Activated CD8-positive, alpha-beta T cell treated with anti-CD3 and anti-CD28 coated beads, Interleukin-2, amount 10 ng/mL, durations not matched to agents 7 days and 5 days (primary cell): ENCODE measurements around the gene DBR1. TPM values are rescaled to one million over a fixed set of nuclear protein-coding genes. Genes with fewer than 3 reads are reported as not detected.

ENCODE experiments used
- ATAC-seq: fragments of 150-1000 bp; cut with Tn5 transposase; one replicate; pipeline ENCODE4 v1.10.0; 2021; ENCODE audit warnings: moderate library complexity
- CTCF ChIA-PET: fragments of 350-600 bp; sonication (Branson Sonifier 250); formaldehyde crosslinking; loops from one replicate; lab custom pipeline; 2021; ENCODE audit warnings: antibody characterized with exemption; lab: Charles Lee
- POLR2A ChIA-PET: fragments of 350-600 bp; sonication (Branson Sonifier 250); formaldehyde crosslinking; loops from one replicate; lab custom pipeline; 2021; ENCODE audit warnings: antibody characterized with exemption; lab: Charles Lee
- DNase-seq: peaks from one replicate; pipeline ENCODE4 v3.0.0-alpha.2; 2020
- H3K27ac Mint-ChIP-seq: one replicate; pipeline ENCODE4 v1.8.0; 2021; ENCODE audit warnings: mild to moderate bottlenecking, mixed read lengths
- H3K27me3 Mint-ChIP-seq: one replicate; pipeline ENCODE4 v1.8.0; 2021; ENCODE audit warnings: low read depth, mixed read lengths
- H3K36me3 Mint-ChIP-seq: one replicate; pipeline ENCODE4 v1.8.0; 2021; ENCODE audit warnings: low read depth, mixed read lengths
- H3K4me1 Mint-ChIP-seq: one replicate; pipeline ENCODE4 v1.8.0; 2021; ENCODE audit warnings: low read depth, mixed read lengths
- H3K4me3 Mint-ChIP-seq: one replicate; pipeline ENCODE4 v1.8.0; 2021; ENCODE audit warnings: mild to moderate bottlenecking, mixed read lengths
- H3K9me3 Mint-ChIP-seq: one replicate; pipeline ENCODE4 v1.8.0; 2022; ENCODE audit warnings: mixed read lengths; ENCODE audit not compliant: insufficient read depth
- total RNA-seq, 2 experiments: library from RNA; stranded (reverse); gene quantifications; one replicate each; pipeline ENCODE4 v1.2.3, GENCODE V29; 2021

The DBR1 gene, protein sequence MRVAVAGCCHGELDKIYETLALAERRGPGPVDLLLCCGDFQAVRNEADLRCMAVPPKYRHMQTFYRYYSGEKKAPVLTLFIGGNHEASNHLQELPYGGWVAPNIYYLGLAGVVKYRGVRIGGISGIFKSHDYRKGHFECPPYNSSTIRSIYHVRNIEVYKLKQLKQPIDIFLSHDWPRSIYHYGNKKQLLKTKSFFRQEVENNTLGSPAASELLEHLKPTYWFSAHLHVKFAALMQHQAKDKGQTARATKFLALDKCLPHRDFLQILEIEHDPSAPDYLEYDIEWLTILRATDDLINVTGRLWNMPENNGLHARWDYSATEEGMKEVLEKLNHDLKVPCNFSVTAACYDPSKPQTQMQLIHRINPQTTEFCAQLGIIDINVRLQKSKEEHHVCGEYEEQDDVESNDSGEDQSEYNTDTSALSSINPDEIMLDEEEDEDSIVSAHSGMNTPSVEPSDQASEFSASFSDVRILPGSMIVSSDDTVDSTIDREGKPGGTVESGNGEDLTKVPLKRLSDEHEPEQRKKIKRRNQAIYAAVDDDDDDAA
- 10 to 100 TPM; 18.1 to 21.8 TPM for total RNA-seq

DNA sequence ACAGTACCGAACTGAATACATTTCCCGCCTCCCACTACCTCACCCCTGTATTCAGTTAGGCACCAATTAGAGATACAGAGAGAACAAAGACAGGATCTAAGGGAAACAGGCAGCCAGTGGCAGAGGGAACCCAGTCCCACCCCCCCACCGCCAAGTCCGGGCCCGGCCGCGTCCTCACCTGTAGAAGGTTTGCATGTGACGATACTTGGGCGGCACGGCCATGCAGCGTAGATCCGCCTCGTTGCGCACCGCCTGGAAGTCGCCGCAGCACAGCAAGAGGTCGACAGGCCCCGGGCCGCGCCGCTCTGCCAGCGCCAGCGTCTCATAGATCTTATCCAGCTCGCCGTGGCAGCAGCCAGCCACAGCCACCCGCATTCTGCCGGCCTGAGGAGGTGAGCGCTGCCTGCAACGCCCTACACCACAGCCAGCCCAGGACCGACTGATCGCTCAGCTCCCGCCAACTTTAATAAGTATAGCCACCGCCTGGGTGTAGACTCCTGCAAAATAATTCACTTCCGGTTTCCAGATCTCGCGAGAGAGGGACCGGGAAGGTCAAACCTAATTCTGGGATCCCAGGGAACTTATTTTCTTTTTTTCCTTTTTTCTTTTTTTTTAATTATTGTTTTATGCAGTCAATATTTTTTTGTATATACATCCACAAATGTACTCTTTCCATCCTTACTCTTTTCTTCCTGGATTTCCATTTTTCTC lies at the start of gene DBR1:
DBR1 (minus strand) TSS at position 501 of the 711 bp plus-strand sequence; CDS start at position 375, 126 bp downstream.
- H3K27me3 Mint-ChIP-seq, result no peaks in the 10 kb centered on the region
- no peaks in the 10 kb centered on the region for H3K9me3 Mint-ChIP-seq
- H3K4me1 Mint-ChIP-seq, result peaks cover 32% of the 10 kb centered on the region
- H3K27ac Mint-ChIP-seq, result peak within 1 kb of the TSS; percentile 98
- ChIA-PET CTCF (interaction anchor here (0.7 to 3.3 kb wide), 6 partner anchors 11 to 419 kb away, joined by 3 to 15 read pairs (median 4); partner anchors contain the start of genes ARMC8 and CEP70), POLR2A (interaction anchor here (0.6 to 2.6 kb wide), 8 partner anchors 13 to 1617 kb away, joined by 3 to 30 read pairs (median 3); partner anchors contain the start of gene ARMC8)
- peaks cover 31% of the 10 kb centered on the region for H3K36me3 Mint-ChIP-seq
- ATAC-seq (peak; percentile 92), DNase-seq (peak; percentile 85)
- H3K4me3 Mint-ChIP-seq, result peak within 1 kb of the TSS; percentile 97

DNA sequence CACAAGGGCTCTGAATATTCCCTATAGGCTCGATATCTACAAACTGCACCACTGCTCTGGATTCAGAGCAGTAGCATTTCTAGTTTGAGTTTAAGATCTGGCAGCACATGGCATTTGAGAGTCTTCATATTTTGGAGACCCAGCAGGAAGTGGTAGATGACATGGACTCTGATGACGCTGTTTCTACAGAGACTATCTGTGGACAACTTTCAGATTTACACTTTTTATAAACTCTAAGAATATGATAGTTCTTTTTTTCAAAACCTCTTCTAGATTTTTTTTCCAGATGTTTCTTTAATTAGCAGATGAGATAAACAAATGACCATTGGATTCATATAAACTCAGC lies 48.2 kb upstream of the DBR1 start:
- peaks cover 26% of the 10 kb centered on the region for H3K4me1 Mint-ChIP-seq
- no peak overlapping the region for H3K4me3 Mint-ChIP-seq
- H3K9me3 Mint-ChIP-seq, result no peaks in the 10 kb centered on the region
- DNase-seq, result peak; percentile 28
- peak; percentile 57 for ATAC-seq
- peaks cover 55% of the 10 kb centered on the region for H3K36me3 Mint-ChIP-seq
- peak overlapping the region; percentile 69 for H3K27ac Mint-ChIP-seq
- POLR2A ChIA-PET, result no interaction called here
- H3K27me3 Mint-ChIP-seq, result no peaks in the 10 kb centered on the region
- CTCF ChIA-PET, result interaction anchor here (0.7 to 1.3 kb wide), 4 partner anchors 11 to 19 kb away, joined by 3 to 5 read pairs (median 4); no protein-coding TSS in a partner anchor

DNA sequence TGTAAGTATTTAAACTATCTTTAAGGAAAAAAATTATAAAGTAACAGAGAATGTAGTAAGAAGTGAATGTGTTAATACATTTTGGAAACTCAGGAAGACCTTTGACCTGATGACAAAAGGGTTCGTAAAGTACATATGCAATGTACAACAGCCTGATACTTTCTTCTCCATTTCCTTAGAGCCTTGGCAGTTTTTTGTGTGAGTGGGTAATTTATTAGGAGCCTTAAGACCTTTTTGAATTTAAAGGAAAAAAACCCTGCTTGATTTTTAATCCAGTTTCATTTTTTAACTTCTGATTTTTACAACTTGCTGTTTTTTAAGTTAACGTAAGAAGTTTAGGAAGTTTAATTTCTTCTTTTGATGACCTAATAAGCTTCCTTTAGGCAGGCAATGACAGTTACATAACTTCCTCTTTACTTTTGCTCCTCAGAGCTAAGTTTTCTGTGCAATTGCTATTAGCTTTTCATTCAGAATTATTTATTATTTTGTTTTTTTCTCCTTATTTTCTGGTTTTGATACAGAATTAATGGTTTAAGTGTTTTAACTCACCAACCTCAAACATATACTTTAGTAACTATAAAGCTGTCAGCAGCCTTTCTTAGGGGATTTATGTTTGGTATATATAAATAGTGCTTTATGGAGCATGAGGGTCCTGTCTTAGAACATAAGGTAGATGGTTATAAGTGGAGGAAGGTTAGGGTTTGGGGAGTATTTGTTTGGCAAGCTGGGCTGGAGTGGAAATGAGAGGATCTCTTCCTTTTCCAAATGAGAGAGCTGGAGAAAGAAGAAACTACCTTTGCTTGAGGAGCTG lies 47.6 kb upstream of the DBR1 start:
- H3K4me1 Mint-ChIP-seq, result peaks cover 26% of the 10 kb centered on the region
- DNase-seq (no peak), ATAC-seq (no peak)
- no peaks in the 10 kb centered on the region for H3K9me3 Mint-ChIP-seq
- no peaks in the 10 kb centered on the region for H3K27me3 Mint-ChIP-seq
- H3K27ac Mint-ChIP-seq, result peak overlapping the region; percentile 69
- ChIA-PET CTCF (interaction anchor here (1.0 to 1.3 kb wide), 2 partner anchors 11 to 17 kb away, joined by 3 to 5 read pairs; no protein-coding TSS in a partner anchor), POLR2A (interaction anchor here (0.9 kb wide), 1 partner anchor 106 kb away, joined by 4 read pairs; no protein-coding TSS in a partner anchor)
- no peak overlapping the region for H3K4me3 Mint-ChIP-seq
- H3K36me3 Mint-ChIP-seq, result peaks cover 52% of the 10 kb centered on the region

DNA sequence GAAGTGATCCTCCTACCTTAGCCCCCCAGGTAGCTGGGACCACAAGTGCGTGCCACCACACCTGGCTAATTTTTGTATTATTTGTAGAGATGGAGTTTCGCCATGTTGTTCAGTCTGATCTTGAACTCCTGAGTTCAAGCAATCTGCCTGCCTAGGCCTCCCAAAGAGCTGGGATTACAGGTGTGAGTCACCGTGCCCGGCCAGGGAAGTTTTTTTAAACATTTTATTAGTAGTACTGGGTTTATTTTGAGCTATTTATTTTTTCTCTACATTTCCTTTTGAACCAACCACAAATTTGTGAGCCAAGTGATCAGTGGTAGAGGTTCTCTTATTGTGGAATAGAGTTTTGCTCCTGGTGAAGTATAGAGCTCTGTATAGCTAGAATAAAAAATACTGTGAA lies 46.1 kb upstream of the DBR1 start:
- Mint-ChIP-seq H3K4me1 (peaks cover 26% of the 10 kb centered on the region), H3K9me3 (no peaks in the 10 kb centered on the region), H3K4me3 (no peak overlapping the region), H3K27ac (no peak overlapping the region), H3K27me3 (no peaks in the 10 kb centered on the region), H3K36me3 (peaks cover 43% of the 10 kb centered on the region)
- ChIA-PET POLR2A (no interaction called here), CTCF (interaction anchor here (1.1 to 1.4 kb wide), 2 partner anchors 10 to 40 kb away, joined by 3 to 4 read pairs; no protein-coding TSS in a partner anchor)
- ATAC-seq (no peak), DNase-seq (no peak)

DNA sequence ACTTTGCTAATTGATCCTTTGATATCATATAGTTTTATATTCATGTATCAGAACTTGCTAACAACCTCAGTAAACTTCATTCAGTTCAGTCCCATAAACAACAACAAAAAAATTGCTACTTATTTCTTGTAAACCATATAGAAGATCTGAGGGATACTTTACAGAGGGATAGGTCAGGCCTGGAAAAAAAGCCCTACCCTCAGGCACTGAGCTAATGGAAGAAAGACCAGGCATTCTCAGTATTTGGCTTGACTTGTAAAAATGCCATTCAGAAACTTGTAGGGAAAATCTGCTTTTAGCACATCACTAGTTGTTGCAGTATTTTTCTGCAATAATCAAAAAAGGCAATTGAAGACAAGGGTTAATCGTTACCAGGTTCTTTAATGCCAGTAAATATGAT lies 45.5 kb upstream of the DBR1 start:
- no peaks in the 10 kb centered on the region for H3K9me3 Mint-ChIP-seq
- H3K36me3 Mint-ChIP-seq, result peaks cover 38% of the 10 kb centered on the region
- DNase-seq (no peak), ATAC-seq (no peak)
- H3K27ac Mint-ChIP-seq, result no peak overlapping the region
- H3K27me3 Mint-ChIP-seq, result no peaks in the 10 kb centered on the region
- H3K4me1 Mint-ChIP-seq, result peaks cover 26% of the 10 kb centered on the region
- POLR2A ChIA-PET, result interaction anchor here (0.6 kb wide), 1 partner anchor 105 kb away, joined by 3 read pairs; no protein-coding TSS in a partner anchor
- H3K4me3 Mint-ChIP-seq, result no peak overlapping the region
- CTCF ChIA-PET, result interaction anchor here (1.1 to 1.4 kb wide), 2 partner anchors 11 to 40 kb away, joined by 3 to 4 read pairs; no protein-coding TSS in a partner anchor

DNA sequence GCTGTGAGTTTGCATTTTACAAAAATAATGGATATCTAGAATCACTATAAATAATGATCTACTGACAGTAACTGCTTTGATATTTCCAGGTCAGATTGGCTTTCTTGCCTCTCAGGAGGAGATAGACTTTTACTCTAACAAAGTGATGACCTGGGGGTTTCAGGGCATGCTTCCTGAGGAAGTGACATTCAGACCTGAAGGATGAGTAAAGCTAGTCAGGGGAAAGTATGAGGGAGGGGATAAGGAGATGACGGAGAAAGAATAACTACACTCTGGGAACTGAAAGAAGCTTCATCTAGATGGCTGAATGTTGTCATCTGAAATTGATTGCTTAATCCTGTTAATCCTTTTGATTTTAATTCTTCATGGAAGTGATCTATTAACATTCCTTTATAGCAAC lies 44.5 kb upstream of the DBR1 start:
- POLR2A ChIA-PET, result no interaction called here
- CTCF ChIA-PET, result no interaction called here
- Mint-ChIP-seq H3K4me1 (peaks cover 26% of the 10 kb centered on the region), H3K36me3 (peaks cover 33% of the 10 kb centered on the region), H3K9me3 (no peaks in the 10 kb centered on the region), H3K27ac (no peak overlapping the region), H3K27me3 (no peaks in the 10 kb centered on the region), H3K4me3 (no peak overlapping the region)
- ATAC-seq (no peak), DNase-seq (no peak)

DNA sequence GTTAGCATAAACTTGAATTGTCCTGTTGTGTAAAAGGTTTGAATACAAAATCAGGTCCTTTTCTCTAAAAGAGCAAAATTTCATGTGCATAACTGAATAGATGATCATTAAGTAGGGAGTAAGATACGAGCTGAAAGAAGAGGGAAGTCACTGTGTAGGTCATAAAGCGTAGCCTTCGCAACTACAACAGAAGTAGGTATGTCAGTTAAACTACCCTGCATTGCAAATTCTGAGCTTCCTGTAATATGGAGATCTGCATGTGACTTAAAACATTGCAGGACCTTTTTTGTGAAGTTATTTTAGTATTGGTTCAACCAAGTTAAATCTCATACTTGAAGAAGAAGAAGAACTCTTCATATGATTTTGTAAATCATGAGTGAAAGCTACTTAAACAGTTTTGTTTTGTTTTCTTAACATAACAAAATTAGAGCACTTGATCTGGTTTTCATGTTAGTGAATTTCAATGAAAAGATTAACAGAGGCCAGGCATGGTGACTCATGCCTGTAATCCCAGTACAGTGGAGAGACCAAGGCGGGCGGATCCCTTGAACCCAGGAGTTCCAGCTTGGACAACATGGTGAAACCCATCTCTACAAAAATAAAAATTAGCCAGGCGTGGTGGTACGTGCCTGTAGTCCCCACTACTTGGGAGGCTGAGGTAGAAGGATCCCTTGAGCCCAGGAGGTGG lies 38.8 kb upstream of the DBR1 start:
- POLR2A ChIA-PET, result no interaction called here
- ATAC-seq, result no peak
- Mint-ChIP-seq H3K4me3 (no peak overlapping the region), H3K4me1 (peaks cover 6% of the 10 kb centered on the region), H3K27me3 (no peaks in the 10 kb centered on the region), H3K9me3 (no peaks in the 10 kb centered on the region), H3K27ac (no peak overlapping the region), H3K36me3 (peaks cover 30% of the 10 kb centered on the region)
- CTCF ChIA-PET, result interaction anchor here (1.0 kb wide), 1 partner anchor 10 kb away, joined by 3 read pairs; no protein-coding TSS in a partner anchor
- DNase-seq, result no peak

DNA sequence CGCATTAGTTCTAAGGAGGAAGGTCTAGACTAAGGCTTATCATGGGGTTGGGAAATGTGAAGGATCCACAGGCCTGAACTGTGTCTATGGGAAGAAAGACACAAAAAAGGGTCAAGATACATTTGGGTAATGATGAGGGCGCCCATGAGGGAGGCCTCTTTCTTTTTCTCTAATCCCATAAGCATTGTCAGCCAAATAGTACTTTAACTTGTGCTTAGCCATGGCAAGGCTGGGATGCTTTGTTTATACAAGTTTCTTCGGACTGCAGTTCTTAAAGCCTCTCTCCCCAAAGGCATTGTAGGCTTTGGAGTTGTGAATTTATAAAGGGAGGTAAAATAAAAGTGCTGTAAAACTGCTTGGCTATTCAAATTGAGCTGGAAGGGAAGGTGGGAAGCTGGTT lies 35.8 kb upstream of the DBR1 start:
- ATAC-seq (no peak), DNase-seq (no peak)
- H3K4me1 Mint-ChIP-seq, result peaks cover 2% of the 10 kb centered on the region
- no peak overlapping the region for H3K4me3 Mint-ChIP-seq
- ChIA-PET POLR2A (no interaction called here), CTCF (interaction anchor here (1.7 kb wide), 1 partner anchor 12 kb away, joined by 3 read pairs; no protein-coding TSS in a partner anchor)
- H3K27ac Mint-ChIP-seq, result no peak overlapping the region
- peaks cover 3% of the 10 kb centered on the region for H3K9me3 Mint-ChIP-seq
- H3K36me3 Mint-ChIP-seq, result peaks cover 34% of the 10 kb centered on the region
- H3K27me3 Mint-ChIP-seq, result no peaks in the 10 kb centered on the region

DNA sequence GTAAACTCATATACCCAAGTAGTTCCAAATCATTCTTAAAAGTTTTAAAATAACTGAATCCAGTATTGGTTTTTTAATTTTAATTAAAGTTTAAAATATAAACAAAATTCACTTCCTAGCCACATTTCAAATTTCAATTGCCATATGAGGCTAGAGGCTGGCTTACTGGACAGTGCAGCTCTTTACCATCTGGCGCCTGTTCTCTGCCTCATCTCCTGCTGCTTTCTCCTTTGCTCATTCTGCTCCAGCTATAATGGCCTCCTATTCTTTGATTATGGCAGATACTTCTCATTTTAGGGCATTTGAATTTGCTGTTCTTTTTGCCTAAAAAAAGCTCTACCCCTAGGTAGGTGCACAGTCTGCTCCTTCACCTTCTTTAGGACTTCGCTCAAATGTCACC lies 31.5 kb upstream of the DBR1 start:
- no peak overlapping the region for H3K4me3 Mint-ChIP-seq
- ChIA-PET POLR2A (no interaction called here), CTCF (interaction anchor here (0.7 kb wide), 1 partner anchor 113 kb away, joined by 3 read pairs; no protein-coding TSS in a partner anchor)
- H3K9me3 Mint-ChIP-seq, result peaks cover 3% of the 10 kb centered on the region
- peaks cover 6% of the 10 kb centered on the region for H3K4me1 Mint-ChIP-seq
- peaks cover 21% of the 10 kb centered on the region for H3K36me3 Mint-ChIP-seq
- DNase-seq (no peak), ATAC-seq (no peak)
- no peak overlapping the region for H3K27ac Mint-ChIP-seq
- H3K27me3 Mint-ChIP-seq, result no peaks in the 10 kb centered on the region

DNA sequence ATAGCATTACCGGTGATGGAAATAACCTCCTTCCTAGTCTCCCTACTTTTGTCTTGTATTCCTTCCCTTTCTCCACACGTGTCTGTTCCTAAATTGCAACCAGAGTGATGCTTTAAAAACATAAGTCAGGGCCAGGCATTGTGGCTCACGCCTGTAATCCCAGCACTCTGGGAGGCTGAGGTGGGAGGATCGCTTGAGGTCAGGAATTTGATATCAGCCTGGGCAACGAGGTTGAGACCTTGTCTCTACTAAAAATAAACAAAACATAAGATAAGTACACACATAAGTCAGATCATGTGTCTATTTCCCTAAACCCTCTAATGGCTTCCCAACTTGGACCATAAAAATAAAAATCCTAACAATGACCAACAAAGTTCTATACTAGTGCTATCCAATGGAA lies 30.8 kb upstream of the DBR1 start:
- peaks cover 6% of the 10 kb centered on the region for H3K4me1 Mint-ChIP-seq
- no peak overlapping the region for H3K27ac Mint-ChIP-seq
- CTCF ChIA-PET, result no interaction called here
- no peak overlapping the region for H3K4me3 Mint-ChIP-seq
- peaks cover 3% of the 10 kb centered on the region for H3K9me3 Mint-ChIP-seq
- no peaks in the 10 kb centered on the region for H3K27me3 Mint-ChIP-seq
- H3K36me3 Mint-ChIP-seq, result peaks cover 21% of the 10 kb centered on the region
- POLR2A ChIA-PET, result no interaction called here
- DNase-seq (no peak), ATAC-seq (no peak)
